Ovary (tissue), 9 donors: ENCODE measurements around the gene YOD1. TPM values are rescaled to one million over a fixed set of nuclear protein-coding genes. Genes with fewer than 3 reads are reported as not detected.

Experiments
- DNase-seq, 5 donors: peaks; one replicate each; pipeline ENCODE4 v3.0.0-alpha.2; 2019 to 2020
- H3K27ac ChIP-seq, 2 donors: fragments of 200-600 bp; one replicate each; pipeline versions ENCODE4 v1.5.1 to v1.8.0; 2019 to 2022
- H3K27me3 ChIP-seq: fragments of 200-600 bp; one replicate; pipeline ENCODE4 v1.8.0; 2022
- H3K36me3 ChIP-seq: fragments of 200-600 bp; sonication (generic); one replicate; pipeline ENCODE4 v1.5.1; 2019
- H3K4me1 ChIP-seq: one replicate; pipeline ENCODE4 v1.8.1; 2013; ENCODE audit warnings: mild to moderate bottlenecking, moderate library complexity; ENCODE audit not compliant: insufficient read depth
- H3K4me3 ChIP-seq: fragments of 200-600 bp; sonication (generic); one replicate; pipeline ENCODE4 v1.5.1; 2017
- H3K9me3 ChIP-seq, 2 donors: fragments of 200-600 bp in 1 of 2; sonication (generic) in 1 of 2; one replicate each; pipeline versions ENCODE4 v1.5.1 to v1.8.1; 2013 to 2019; ENCODE audit warnings: mild to moderate bottlenecking in 1 of 2, moderate library complexity in 1 of 2
- CTCF ChIP-seq, 3 donors: fragments of 450-650 bp in 2 of 3; fragments of 200-600 bp in 1 of 3; IDR thresholded peaks; one replicate each; pipeline versions ENCODE4 v1.5.1 to v1.8.0; 2016 to 2022; ENCODE audit warnings: antibody characterized with exemption in 3 of 3, mild to moderate bottlenecking in 1 of 3
- EP300 ChIP-seq: sonication (generic); formaldehyde crosslinking; IDR thresholded peaks from one replicate; pipeline ENCODE4 v1.6.1; 2017; ENCODE audit warnings: antibody characterized with exemption
- POLR2A ChIP-seq: fragments of 450-650 bp; IDR thresholded peaks from one replicate; pipeline ENCODE4 v1.6.1; 2017; ENCODE audit warnings: antibody characterized with exemption, mild to moderate bottlenecking, moderate library complexity
- WGBS, 3 donors: extraction: QIAGEN DNeasy Blood & Tissue Kit in 1 of 3; methylation state at CpG; one replicate each; pipeline versions ENCODE4 v1.1.5 to v1.1.7; 2013 to 2017; 5-methylcytosine and 5-hydroxymethylcytosine counted together
- intact Hi-C, 4 donors: fragments of 100-400 bp; cut with DNase I; formaldehyde crosslinking; loops; one replicate each; pipeline versions ENCODE4 v1.11.0 to v1.15.1; 2022 to 2023
- polyA plus RNA-seq, 2 donors: library from polyadenylated mRNA; stranded (reverse); fragments of 200-250 nt in 1 of 2; fragments of 350-450 nt in 1 of 2; fragmentation: Illumina TruSeq in 1 of 2; extraction: RNeasy Lipid Tissue Mini Kit (QIAGEN cat#74804) in 1 of 2; gene quantifications; one replicate each; pipeline ENCODE4 v1.2.3, GENCODE V29; 2013 to 2014
- total RNA-seq, 7 donors: library from RNA; depleted of rRNA in 2 of 7; stranded (reverse); fragments of >200 nt in 2 of 7; fragmentation: NEBNext Ultra II Directional in 3 of 7; extraction: Animal tissue kit (Norgen Biotek cat#: 25700) in 3 of 7; gene quantifications; one replicate each; pipeline versions ENCODE4 v1.1.0 to v1.2.4, GENCODE V29; 2016 to 2023
- donor health status: DM: no; HTN: no; CAD: no; lungs with moderate emphysema.
- donor health status: DM: no; HTN: no; CAD: no.
- donor health status: Bipolar disorder and iron deficiency.
- donor health status: DM: yes; HTN: yes; CAD: no.
- donor health status: DM: no; HTN: no; CAD: no.
- donor health status: DM: yes; HTN: yes; CAD: no.

Gene YOD1
- total and polyA plus RNA-seq, 9 donors = 2.2 to 8.4 (median 6.0) TPM

GRCh38 chr1:207084701-207085180, 33.7 kb upstream of the YOD1 start:
- Histone ChIP-seq H3K9me3 (no peaks in the 10 kb centered on the region), H3K27me3 (no peaks in the 10 kb centered on the region), H3K4me3 (no peak overlapping the region), H3K27ac (no peak overlapping the region), H3K36me3 (no peaks in the 10 kb centered on the region), H3K4me1 (peaks cover 3% of the 10 kb centered on the region)
- 11 to 20% (median 17%) methylated on average over 8 of the region's 8 CpGs for WGBS, 3 donors
- intact Hi-C loops = loop anchor here in 2 of 4 donors (5.0 to 10.0 kb wide), 2 partner anchors 320 to 323 kb away; no protein-coding TSS in a partner anchor
- TF ChIP-seq POLR2A (no peak), CTCF (IDR thresholded peaks at IDR 0.05) (peak in 2 of 3 donors; percentile 37 to 57)
- peak in 3 of 5 donors; percentile 20 to 49 (median 48) for DNase-seq

DNA sequence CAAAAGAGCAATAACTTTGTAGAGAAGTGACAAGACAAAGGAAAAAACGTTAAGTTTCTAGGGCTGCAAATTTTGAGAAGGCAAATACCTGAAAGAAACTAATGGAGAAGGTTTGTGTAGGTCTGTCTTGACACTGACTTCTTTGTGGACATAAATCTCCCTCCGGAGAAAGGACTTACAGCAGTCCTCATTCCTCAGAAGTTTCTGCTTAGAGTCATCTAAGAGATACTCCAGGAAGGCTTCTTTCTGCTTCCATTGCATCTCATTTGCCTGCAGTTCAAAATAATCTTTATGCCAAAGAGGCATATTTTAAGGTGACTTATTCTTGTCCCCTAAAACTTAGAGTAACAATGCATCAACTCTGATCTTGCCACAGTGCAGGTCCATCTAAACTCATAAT, 33.2 kb upstream of the YOD1 start:
- intact Hi-C loops = loop anchor here in 2 of 4 donors (5.0 to 10.0 kb wide), 2 partner anchors 321 to 323 kb away; no protein-coding TSS in a partner anchor
- Histone ChIP-seq H3K27ac (no peak overlapping the region), H3K9me3 (no peaks in the 10 kb centered on the region), H3K36me3 (no peaks in the 10 kb centered on the region), H3K27me3 (no peaks in the 10 kb centered on the region), H3K4me3 (no peak overlapping the region), H3K4me1 (peaks cover 3% of the 10 kb centered on the region)
- no peak for DNase-seq
- 32 to 43% (median 39%) methylated on average over 2 of the region's 2 CpGs for WGBS, 3 donors
- TF ChIP-seq EP300 = no peak
- no peak for TF ChIP-seq POLR2A
- no peak for TF ChIP-seq CTCF (IDR thresholded peaks at IDR 0.05)

DNA sequence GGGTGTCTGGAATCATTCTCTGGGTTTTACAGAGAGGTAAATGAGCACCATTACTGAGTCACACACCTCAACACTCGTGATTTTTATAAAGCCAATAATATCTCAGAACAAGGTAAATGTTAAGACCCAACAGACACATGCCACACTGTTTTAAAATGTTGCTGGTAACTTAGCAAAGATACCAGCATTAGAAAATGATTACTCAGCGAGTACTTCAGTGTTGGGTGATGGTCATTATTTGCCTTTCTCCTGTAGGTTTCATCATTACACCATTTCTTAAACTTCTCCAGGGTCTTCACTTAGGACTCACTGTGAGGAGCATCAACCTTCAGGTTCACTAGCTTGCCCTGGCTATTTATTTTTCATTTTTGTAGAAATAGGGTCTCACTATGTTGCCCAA, 30.8 kb upstream of the YOD1 start:
- WGBS, 3 donors = 89 to 95% (median 90%) methylated on average over 2 of the region's 2 CpGs
- intact Hi-C loops = loop anchor here in 2 of 4 donors (5.0 to 10.0 kb wide), 2 partner anchors 323 to 325 kb away; no protein-coding TSS in a partner anchor
- Histone ChIP-seq H3K27me3 (no peaks in the 10 kb centered on the region), H3K4me1 (no peaks in the 10 kb centered on the region), H3K9me3 (no peaks in the 10 kb centered on the region), H3K27ac (no peak overlapping the region), H3K36me3 (no peaks in the 10 kb centered on the region), H3K4me3 (no peak overlapping the region)
- TF ChIP-seq CTCF (IDR thresholded peaks at IDR 0.05) = no peak
- no peak for TF ChIP-seq EP300
- DNase-seq = no peak

DNA sequence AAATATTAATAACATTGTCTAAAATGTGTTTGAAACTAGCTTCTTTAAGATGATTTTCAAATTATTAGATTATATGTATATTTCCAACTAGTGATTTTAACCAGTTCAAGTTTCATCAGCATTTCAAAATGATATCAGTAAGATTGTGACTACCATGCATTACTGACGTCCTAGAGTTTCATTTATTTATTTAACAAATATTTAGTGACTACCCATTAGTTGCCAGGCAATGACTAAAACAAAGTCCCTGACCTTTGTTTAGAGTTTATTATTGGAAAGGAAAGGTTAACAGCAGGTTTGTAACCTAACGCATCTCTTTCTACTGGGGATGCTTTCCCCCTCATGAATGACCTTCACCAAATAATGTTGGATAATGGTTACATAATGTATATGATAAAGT, 30.1 kb upstream of the YOD1 start:
- Histone ChIP-seq H3K27me3 (no peaks in the 10 kb centered on the region), H3K9me3 (no peaks in the 10 kb centered on the region), H3K27ac (no peak overlapping the region), H3K4me1 (no peaks in the 10 kb centered on the region), H3K36me3 (no peaks in the 10 kb centered on the region), H3K4me3 (no peak overlapping the region)
- no peak for DNase-seq
- intact Hi-C loops = loop anchor here in 2 of 4 donors (5.0 to 10.0 kb wide), 2 partner anchors 324 to 326 kb away; no protein-coding TSS in a partner anchor
- WGBS, 3 donors = 46 to 68% (median 47%) methylated on average over 2 of the region's 2 CpGs
- TF ChIP-seq EP300 (no peak), POLR2A (no peak), CTCF (IDR thresholded peaks at IDR 0.05) (no peak)
